Choroid plexus epithelial cell (primary cell): ENCODE measurements around the gene CDKN2AIP.
A peak's percentile ranks its signal among the peaks of the same experiment; 100 is the strongest.

Source experiments
- DNase-seq: peaks from one replicate; pipeline ENCODE4 v3.0.0-alpha.2; 2010; ENCODE audit warnings: low read depth
- H3K4me3 ChIP-seq: 2 replicates; pipeline ENCODE4 v1.5.1; 2011; ENCODE audit warnings: low read depth, mild to moderate bottlenecking, control low read depth, low read length, moderate library complexity
- CTCF ChIP-seq: conservative IDR thresholded peaks from 2 replicates; pipeline ENCODE4 v1.5.1; 2011; ENCODE audit warnings: low read depth, mild to moderate bottlenecking, control low read depth, inconsistent platforms, low read length, moderate library complexity

CDKN2AIP gene

GRCh38 chr4:183467246-183467645 lies 22.8 kb downstream of the CDKN2AIP start:
- DNase-seq = no peak
- H3K4me3 ChIP-seq = no peak overlapping the region
- TF ChIP-seq CTCF = no peak

GRCh38 chr4:183468210-183469095 lies 24.0 kb downstream of the CDKN2AIP start:
- no peak overlapping the region for H3K4me3 ChIP-seq
- DNase-seq = peak; percentile 30
- no peak for TF ChIP-seq CTCF

- H3K4me3 ChIP-seq = no peak overlapping the region
- no peak for TF ChIP-seq CTCF
- no peak for DNase-seq
Measured at GRCh38 chr4:183469285-183469684, 24.8 kb downstream of the CDKN2AIP start.

- TF ChIP-seq CTCF = no peak
- H3K4me3 ChIP-seq = no peak overlapping the region
- no peak for DNase-seq
Measured at GRCh38 chr4:183469936-183470335, 25.5 kb downstream of the CDKN2AIP start.

GRCh38 chr4:183470821-183471220 lies 26.4 kb downstream of the CDKN2AIP start:
- DNase-seq = no peak
- no peak for TF ChIP-seq CTCF

GRCh38 chr4:183471946-183472708 lies 27.7 kb downstream of the CDKN2AIP start:
- H3K4me3 ChIP-seq = no peak overlapping the region
- TF ChIP-seq CTCF = peak; percentile 89
- DNase-seq = peak; percentile 79

More at GRCh38 chr4:183470821-183471220, 26.4 kb downstream of the CDKN2AIP start:
- no peak overlapping the region for H3K4me3 ChIP-seq
